HL-60 (cell line): Measurements from ENCODE around the gene CCDC40.

ENCODE experiments used
- GABPA ChIP-seq: IDR thresholded peaks from 2 replicates; pipeline ENCODE4 v1.6.1; 2012; ENCODE audit warnings: low read depth
- POLR2AphosphoS5 ChIP-seq: IDR thresholded peaks from 2 replicates; pipeline ENCODE4 v1.6.1; 2012; ENCODE audit warnings: low read depth
- SPI1 ChIP-seq: IDR thresholded peaks from 2 replicates; pipeline ENCODE4 v1.6.1; 2012; ENCODE audit warnings: low read depth, mild to moderate bottlenecking, borderline replicate concordance
- TF ChIP-seq, protein P1 (sequence below): IDR thresholded peaks from one replicate; pipeline ENCODE4 v1.5.1; 2011; ENCODE audit warnings: low read length, control low read depth, inconsistent platforms; ENCODE audit not compliant: insufficient read depth

DNA sequence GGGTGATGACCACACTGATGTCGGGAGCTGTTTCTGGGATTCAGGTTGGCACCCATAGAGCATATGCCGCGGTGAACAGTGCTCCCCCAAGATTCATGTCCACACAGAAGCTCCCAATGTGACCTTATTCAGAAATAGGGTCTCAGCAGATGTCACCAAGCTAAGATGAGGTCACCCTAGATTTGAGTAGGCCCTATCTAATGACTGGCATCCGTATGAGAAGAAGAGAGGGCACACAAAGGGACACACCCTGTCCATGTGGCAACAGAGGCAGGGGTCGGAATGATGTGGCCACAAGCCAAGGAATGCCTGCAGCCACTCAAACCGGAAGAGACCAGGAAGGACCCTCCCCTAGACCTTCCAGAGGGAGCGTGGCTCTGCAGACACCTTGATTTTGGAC is 36.3 kb upstream of the CCDC40 start:
- TF ChIP-seq, protein P1, sequence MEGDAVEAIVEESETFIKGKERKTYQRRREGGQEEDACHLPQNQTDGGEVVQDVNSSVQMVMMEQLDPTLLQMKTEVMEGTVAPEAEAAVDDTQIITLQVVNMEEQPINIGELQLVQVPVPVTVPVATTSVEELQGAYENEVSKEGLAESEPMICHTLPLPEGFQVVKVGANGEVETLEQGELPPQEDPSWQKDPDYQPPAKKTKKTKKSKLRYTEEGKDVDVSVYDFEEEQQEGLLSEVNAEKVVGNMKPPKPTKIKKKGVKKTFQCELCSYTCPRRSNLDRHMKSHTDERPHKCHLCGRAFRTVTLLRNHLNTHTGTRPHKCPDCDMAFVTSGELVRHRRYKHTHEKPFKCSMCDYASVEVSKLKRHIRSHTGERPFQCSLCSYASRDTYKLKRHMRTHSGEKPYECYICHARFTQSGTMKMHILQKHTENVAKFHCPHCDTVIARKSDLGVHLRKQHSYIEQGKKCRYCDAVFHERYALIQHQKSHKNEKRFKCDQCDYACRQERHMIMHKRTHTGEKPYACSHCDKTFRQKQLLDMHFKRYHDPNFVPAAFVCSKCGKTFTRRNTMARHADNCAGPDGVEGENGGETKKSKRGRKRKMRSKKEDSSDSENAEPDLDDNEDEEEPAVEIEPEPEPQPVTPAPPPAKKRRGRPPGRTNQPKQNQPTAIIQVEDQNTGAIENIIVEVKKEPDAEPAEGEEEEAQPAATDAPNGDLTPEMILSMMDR, result no peak
- no peak for TF ChIP-seq POLR2AphosphoS5
- TF ChIP-seq SPI1, result no peak
- no peak for TF ChIP-seq GABPA
